ENCODE data around the gene CMBL. TPM values are rescaled to one million over a fixed set of nuclear protein-coding genes. Genes with fewer than 3 reads are reported as not detected.

The CMBL gene
- total RNA-seq, 1 experiment from 2014 or later, result 12.6 TPM

GRCh38 chr5:10303699-10304170 is 4.0 kb downstream of the CMBL start:
- peaks cover 3% of the 10 kb centered on the region; the same call in 1 of the 2 replicates for H3K4me1 ChIP-seq (ENCODE audit: insufficient read depth, low read length)

More at GRCh38 chr5:10303699-10304170, 4.0 kb downstream of the CMBL start:
- Histone ChIP-seq H3K27ac (ENCODE audit: insufficient read length, low read depth, low read length) (no peak overlapping the region), H4K20me1 (ENCODE audit: control insufficient read depth, insufficient read depth, insufficient read length) (no peaks in the 10 kb centered on the region), H3K18ac (ENCODE audit: insufficient read length, low read depth, low read length) (no peak overlapping the region), H3K14ac (ENCODE audit: insufficient read depth, low read length) (no peak overlapping the region), H2BK20ac (ENCODE audit: low read depth, low read length, poor library complexity, severe bottlenecking) (no peak overlapping the region), H3T11ph (ENCODE audit: low read length) (no peak overlapping the region), H3K9ac (ENCODE audit: extremely low read depth, insufficient read length, low read length) (no peak overlapping the region), H4K8ac (replicated peaks; ENCODE audit: insufficient read length, low read depth, low read length) (no peak overlapping the region), H3K79me1 (ENCODE audit: insufficient read depth, low read depth, low read length, poor library complexity, severe bottlenecking) (no peaks in the 10 kb centered on the region), H2AK5ac (ENCODE audit: insufficient read length, low read length) (no peak overlapping the region), H2BK15ac (ENCODE audit: low read depth, low read length) (no peak overlapping the region), H2BK12ac (ENCODE audit: insufficient read length, low read depth, low read length) (no peak overlapping the region), H3K4me2 (ENCODE audit: insufficient read depth, insufficient read length, low read length) (no peak overlapping the region), H4K5ac (ENCODE audit: insufficient read length, low read depth, low read length) (no peak overlapping the region), H2BK120ac (ENCODE audit: low read depth, low read length, poor library complexity, severe bottlenecking) (no peak overlapping the region), H3K23me2 (ENCODE audit: insufficient read length, low read depth, low read length, poor library complexity, severe bottlenecking) (peaks cover 13% of the 10 kb centered on the region), H3K4ac (ENCODE audit: low read depth, low read length) (no peak overlapping the region), H2BK5ac (ENCODE audit: insufficient read length, low read length) (no peak overlapping the region), H4K91ac (ENCODE audit: insufficient read length, low read depth, low read length) (no peak overlapping the region), H3K56ac (ENCODE audit: insufficient read length, low read depth, low read length) (no peak overlapping the region), H3K9me3 (ENCODE audit: control insufficient read depth, low read depth, low read length) (no peaks in the 10 kb centered on the region), H3K27me3 (ENCODE audit: insufficient read depth, low read length) (no peaks in the 10 kb centered on the region), H3K23ac (ENCODE audit: insufficient read length, low read depth, low read length) (no peak overlapping the region), H3K79me2 (ENCODE audit: insufficient read depth, low read length) (no peaks in the 10 kb centered on the region; the same call in 1 of the 2 replicates), H2AFZ (ENCODE audit: low read length) (no peak overlapping the region)
- H3K27ac Mint-ChIP-seq, result no peak overlapping the region
- no peak overlapping the region for H3K4me3 Mint-ChIP-seq
- DNase-seq, result no peak
- peaks cover 3 to 6% of the 10 kb centered on the region in 2 experiments; a peak in 4 of 5 replicates for H3K9me3 Mint-ChIP-seq
- no CpG with 5 or more reads among the region's 5 CpGs for WGBS (ENCODE audit: extremely low coverage, insufficient read length, low lambda C conversion rate)
- peaks cover 14 to 26% of the 10 kb centered on the region in 2 experiments for H3K4me1 Mint-ChIP-seq
- TF ChIP-seq CTCF (conservative IDR thresholded peaks at IDR 0.05), result no peak
- peaks cover 20% of the 10 kb centered on the region for H3K27me3 Mint-ChIP-seq (ENCODE audit: low read depth)
- H3K36me3 Mint-ChIP-seq (ENCODE audit: insufficient read depth in 1 of 3, low read depth in 3 of 3), result peaks cover 8 to 20% (median 16%) of the 10 kb centered on the region in 3 experiments
